Lower leg skin (tissue), 4 donors: Measurements from ENCODE around the gene BGN. TPM values are rescaled to one million over a fixed set of nuclear protein-coding genes. Genes with fewer than 3 reads are reported as not detected.

Source experiments
- DNase-seq, 2 donors: peaks; one replicate each; pipeline ENCODE4 v3.0.0-alpha.2; 2019; ENCODE audit warnings: low spot score in 2 of 2
- H3K4me3 ChIP-seq: fragments of 200-600 bp; sonication (generic); 2 replicates; pipeline ENCODE4 v1.5.1; 2017; ENCODE audit warnings: mild to moderate bottlenecking, low read depth; ENCODE audit not compliant: poor library complexity, severe bottlenecking
- POLR2A ChIP-seq, 2 donors: fragments of 450-650 bp; IDR thresholded peaks; one replicate each; pipeline ENCODE4 v1.6.1; 2016 to 2017; ENCODE audit warnings: antibody characterized with exemption in 2 of 2, mild to moderate bottlenecking in 1 of 2, moderate library complexity in 1 of 2
- WGBS, 2 donors: methylation state at CpG; one replicate each; pipeline ENCODE4 v1.1.5; 2018; 5-methylcytosine and 5-hydroxymethylcytosine counted together
- intact Hi-C: fragments of 100-400 bp; cut with DNase I; formaldehyde crosslinking; loops from one replicate; pipeline ENCODE4 v1.15.0; 2023; ENCODE audit warnings: low total_unique reads
- total RNA-seq, 4 donors: library from RNA; depleted of rRNA; stranded (reverse); fragments of >200 nt; gene quantifications; one replicate each; pipeline ENCODE4 v1.1.0, GENCODE V29; 2016
- TF ChIP-seq, protein P1 (sequence below), 3 donors: fragments of 450-650 bp; IDR thresholded peaks; one replicate each; pipeline ENCODE4 v1.5.1; 2016; ENCODE audit warnings: antibody characterized with exemption in 3 of 3, mild to moderate bottlenecking in 3 of 3, moderate library complexity in 2 of 3

BGN gene
- total RNA-seq, 4 donors from 2014 or later: 18.1 to 34.2 (median 22.8) TPM

DNA sequence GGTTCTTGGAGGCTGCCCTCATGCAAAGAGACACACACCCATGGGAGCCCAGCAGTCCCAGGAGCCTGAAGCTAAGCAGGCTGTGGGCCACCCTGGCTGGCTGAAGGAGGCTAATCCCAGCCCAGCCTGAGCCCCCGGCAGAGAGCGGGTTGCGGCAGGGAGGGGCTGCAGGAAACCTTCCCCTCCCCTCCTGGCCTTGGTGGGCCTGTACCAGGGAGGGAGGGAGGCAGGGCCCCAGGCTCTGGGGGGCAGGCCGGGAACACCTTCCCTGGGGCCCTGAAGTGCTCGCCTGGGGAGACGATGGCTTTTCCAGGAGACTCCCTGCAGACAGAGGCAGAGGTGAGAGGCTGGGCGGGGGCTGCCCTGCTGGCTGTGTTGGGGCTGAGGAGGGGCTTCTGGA is 3.7 kb downstream of the BGN start:
- no peak overlapping the region for H3K4me3 ChIP-seq
- TF ChIP-seq, protein P1, sequence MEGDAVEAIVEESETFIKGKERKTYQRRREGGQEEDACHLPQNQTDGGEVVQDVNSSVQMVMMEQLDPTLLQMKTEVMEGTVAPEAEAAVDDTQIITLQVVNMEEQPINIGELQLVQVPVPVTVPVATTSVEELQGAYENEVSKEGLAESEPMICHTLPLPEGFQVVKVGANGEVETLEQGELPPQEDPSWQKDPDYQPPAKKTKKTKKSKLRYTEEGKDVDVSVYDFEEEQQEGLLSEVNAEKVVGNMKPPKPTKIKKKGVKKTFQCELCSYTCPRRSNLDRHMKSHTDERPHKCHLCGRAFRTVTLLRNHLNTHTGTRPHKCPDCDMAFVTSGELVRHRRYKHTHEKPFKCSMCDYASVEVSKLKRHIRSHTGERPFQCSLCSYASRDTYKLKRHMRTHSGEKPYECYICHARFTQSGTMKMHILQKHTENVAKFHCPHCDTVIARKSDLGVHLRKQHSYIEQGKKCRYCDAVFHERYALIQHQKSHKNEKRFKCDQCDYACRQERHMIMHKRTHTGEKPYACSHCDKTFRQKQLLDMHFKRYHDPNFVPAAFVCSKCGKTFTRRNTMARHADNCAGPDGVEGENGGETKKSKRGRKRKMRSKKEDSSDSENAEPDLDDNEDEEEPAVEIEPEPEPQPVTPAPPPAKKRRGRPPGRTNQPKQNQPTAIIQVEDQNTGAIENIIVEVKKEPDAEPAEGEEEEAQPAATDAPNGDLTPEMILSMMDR (IDR thresholded peaks at IDR 0.05): no peak
- TF ChIP-seq POLR2A (IDR thresholded peaks at IDR 0.05): no peak
- no peak for DNase-seq
- intact Hi-C loops: no loop called here
- 90% methylated on average over 5 of the region's 7 CpGs; no CpG with 5 or more reads in 1 of the 2 donors for WGBS, 2 donors

DNA sequence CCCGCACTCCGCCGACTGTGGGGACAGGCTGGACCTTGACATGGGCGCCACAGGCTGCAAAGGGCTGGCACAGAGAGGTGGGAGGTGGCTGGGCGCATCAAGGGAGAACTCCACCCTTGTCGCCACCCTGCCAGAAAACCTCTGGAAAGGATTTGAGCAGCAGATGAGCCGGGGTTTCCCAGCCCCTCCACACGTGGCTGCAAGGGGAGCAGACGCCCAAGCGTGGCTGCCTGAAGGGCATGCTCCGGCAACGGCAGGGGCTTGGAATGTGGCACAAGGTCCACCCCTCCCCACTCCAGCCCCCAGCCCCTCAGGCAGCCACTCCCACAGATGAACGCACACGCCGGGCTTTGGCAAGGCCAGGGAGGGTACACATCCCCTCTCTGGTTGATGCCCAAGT is 4.6 kb downstream of the BGN start:
- no peak for DNase-seq
- intact Hi-C loops: no loop called here
- TF ChIP-seq, protein P1 (IDR thresholded peaks at IDR 0.05): no peak
- TF ChIP-seq POLR2A (IDR thresholded peaks at IDR 0.05): no peak
- H3K4me3 ChIP-seq: no peak overlapping the region
- WGBS, 2 donors: 20 to 53% methylated on average over 3 to 11 of the region's 15 CpGs

DNA sequence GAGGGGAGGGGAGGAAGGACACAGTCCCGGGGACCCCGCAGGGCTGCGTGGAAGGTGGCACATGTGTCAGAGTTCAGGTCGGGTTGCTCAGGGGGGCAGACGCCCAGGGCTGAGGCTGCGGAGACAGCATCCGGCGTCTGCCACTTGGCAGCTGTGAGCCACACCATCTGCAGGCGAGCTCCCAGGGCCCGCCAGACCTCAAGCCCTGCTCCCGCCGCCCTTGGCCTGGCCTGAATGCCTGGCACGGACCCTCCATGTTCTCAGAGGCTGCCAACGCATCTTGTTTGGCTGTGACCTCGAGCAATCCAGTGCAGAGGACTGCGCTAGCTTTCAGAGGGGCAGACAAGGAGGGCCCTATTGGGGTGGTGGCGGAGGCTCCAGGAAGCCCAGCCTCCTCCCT is 5.1 kb downstream of the BGN start:
- intact Hi-C loops: loop anchor here (10.0 kb wide), 1 partner anchor 535 kb away; no protein-coding TSS in a partner anchor
- TF ChIP-seq POLR2A (IDR thresholded peaks at IDR 0.05): no peak
- TF ChIP-seq, protein P1 (IDR thresholded peaks at IDR 0.05): no peak
- WGBS, 2 donors: 63% methylated on average over 17 of the region's 17 CpGs; no CpG with 5 or more reads in 1 of the 2 donors
- DNase-seq: no peak
- H3K4me3 ChIP-seq: no peak overlapping the region

DNA sequence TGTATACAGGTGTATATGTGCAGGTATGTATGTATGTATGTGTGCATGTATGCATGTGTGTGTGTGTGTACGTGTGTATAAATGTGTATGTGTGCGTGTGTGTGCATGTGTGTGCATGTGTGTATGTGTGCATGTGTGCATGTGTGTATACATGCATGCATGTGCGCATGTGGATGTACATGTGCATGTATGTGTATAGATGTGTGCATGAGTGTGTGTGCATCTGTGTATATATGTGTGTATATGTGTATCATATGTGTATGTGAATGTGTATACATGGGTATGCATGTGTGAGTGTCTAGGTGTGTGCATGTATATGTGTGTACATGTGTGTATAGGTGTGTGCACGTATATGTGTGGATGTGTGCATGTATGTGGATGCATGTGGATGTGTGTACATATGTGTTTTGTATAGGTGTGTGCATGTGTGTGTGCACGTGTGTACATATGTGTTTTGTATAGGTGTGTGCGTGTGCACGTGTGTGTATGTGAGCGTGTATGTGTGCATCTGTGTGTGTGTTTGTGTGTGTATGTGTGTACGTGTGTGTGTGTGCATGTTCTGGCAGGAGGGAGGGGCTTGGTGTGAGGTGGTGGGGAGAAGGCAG is 6.0 kb downstream of the BGN start:
- no peak overlapping the region for H3K4me3 ChIP-seq
- TF ChIP-seq, protein P1 (IDR thresholded peaks at IDR 0.05): no peak
- TF ChIP-seq POLR2A (IDR thresholded peaks at IDR 0.05): no peak
- WGBS, 2 donors: 83 to 88% methylated on average over 9 of the region's 9 CpGs
- intact Hi-C loops: loop anchor here (10.0 kb wide), 1 partner anchor 536 kb away; no protein-coding TSS in a partner anchor
- DNase-seq: no peak

DNA sequence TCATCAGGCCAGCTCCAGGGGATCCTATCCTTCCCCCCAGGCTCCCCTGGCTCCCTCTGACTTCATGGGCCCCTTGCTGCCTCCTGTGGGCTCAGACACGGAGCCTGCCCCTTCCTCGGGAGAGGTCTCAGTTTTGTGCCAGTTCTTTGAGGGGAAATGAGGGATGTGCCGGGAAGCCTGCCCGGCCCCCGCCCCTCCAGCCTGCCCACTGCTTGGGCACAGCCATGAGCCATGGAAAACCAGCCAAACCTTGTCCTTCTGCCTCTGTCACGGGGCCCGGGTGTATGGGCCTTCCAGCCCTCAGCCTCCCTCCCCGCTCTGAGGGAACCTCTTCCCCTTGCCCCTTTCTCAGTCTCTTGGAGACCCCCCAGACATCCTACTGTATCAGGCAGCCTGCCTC is 6.8 kb downstream of the BGN start:
- WGBS, 2 donors: 20 to 68% methylated on average over 2 to 8 of the region's 8 CpGs
- no peak overlapping the region for H3K4me3 ChIP-seq
- no peak for DNase-seq
- no peak for TF ChIP-seq POLR2A (IDR thresholded peaks at IDR 0.05)
- intact Hi-C loops: loop anchor here (10.0 kb wide), 1 partner anchor 537 kb away; no protein-coding TSS in a partner anchor

DNA sequence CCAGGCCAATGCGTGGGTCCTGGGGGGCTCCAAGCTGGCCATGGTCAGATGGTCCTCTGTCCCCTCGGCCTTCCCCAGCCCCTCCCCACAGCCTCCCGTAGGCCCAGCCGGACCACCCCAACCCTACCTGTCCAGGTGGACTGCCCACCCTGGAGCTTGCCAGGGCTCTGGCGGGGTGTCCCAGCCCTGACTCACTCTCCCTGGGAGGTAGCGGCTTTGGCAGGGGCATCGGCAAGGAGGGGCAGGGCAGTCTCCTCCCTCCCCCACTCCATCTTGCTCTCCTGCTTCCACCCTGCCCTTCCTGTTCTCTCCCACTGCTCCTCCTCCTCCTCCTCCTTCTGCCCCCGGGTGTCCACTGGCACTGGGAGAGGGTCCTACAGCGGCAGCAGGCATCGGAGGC is 7.4 kb downstream of the BGN start:
- 71% methylated on average over 10 of the region's 10 CpGs; no CpG with 5 or more reads in 1 of the 2 donors for WGBS, 2 donors
- TF ChIP-seq, protein P1 (IDR thresholded peaks at IDR 0.05): no peak
- no peak for TF ChIP-seq POLR2A (IDR thresholded peaks at IDR 0.05)
- H3K4me3 ChIP-seq: no peak overlapping the region
- intact Hi-C loops: loop anchor here (10.0 kb wide), 1 partner anchor 537 kb away; no protein-coding TSS in a partner anchor
- no peak for DNase-seq
